Measurements from ENCODE around the gene LRRC28.

DNA sequence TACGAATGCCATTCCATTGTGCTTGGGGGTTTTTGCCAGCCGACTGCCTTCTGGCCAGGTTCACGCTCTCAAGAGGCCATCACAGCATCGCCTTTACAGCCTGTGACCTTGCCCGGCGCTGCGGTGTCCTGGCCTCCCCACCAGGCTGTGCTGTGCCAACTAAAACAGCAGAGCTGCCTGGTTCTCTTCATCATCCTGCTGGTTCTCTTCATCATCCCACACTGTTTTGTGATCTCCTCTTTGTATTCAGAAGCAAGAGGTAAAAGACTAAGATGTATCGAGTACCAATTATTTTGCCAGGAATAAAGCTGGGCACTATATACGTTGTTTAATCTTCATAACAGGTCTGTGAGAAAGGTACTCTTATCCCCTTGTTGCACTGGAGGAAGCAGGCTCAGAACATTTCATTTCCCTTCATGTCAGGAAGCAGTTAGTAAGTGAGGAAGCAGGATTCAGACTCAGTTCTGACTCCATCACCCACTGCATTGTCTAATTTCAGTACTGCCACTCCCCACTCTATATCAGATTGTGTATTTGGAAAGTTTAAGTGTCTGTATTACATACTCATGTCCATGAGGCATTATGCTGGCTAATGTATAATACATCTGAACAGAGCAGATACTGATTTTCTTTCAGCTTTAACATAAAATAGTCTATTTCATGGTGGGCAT, 92.7 kb downstream of the LRRC28 start:
- TF ChIP-seq CTCF (IDR thresholded peaks at IDR 0.05; ENCODE audit: low read depth, low read length, poor library complexity, severe bottlenecking) (peak; percentile 51), EZH2phosphoT487 (IDR thresholded peaks at IDR 0.05; ENCODE audit: borderline replicate concordance, low read length) (no peak)

Data from DOHH2 (cell line).